Mesenchymal stem cell (in vitro differentiated cells and primary cell): ENCODE results near the gene COG8.

Experiments used
- DNase-seq: peaks from one replicate; pipeline ENCODE4 v3.0.0-alpha.2; 2013
- H2AFZ ChIP-seq: one replicate; pipeline ENCODE4 v1.6.1; 2013; ENCODE audit warnings: low read depth, mild to moderate bottlenecking, control low read depth, inconsistent platforms, low read length, moderate library complexity
- H2AK5ac ChIP-seq: 2 replicates; pipeline ENCODE4 v1.6.1; 2013; ENCODE audit warnings: low read length, moderate library complexity, mild to moderate bottlenecking, inconsistent platforms; ENCODE audit not compliant: severe bottlenecking
- H2BK120ac ChIP-seq: one replicate; pipeline ENCODE4 v1.6.1; 2013; ENCODE audit warnings: low read depth, mild to moderate bottlenecking, inconsistent platforms, low read length, moderate library complexity
- H2BK12ac ChIP-seq, 2 experiments: one replicate each; pipeline ENCODE4 v1.6.1; 2013; ENCODE audit warnings: inconsistent platforms in 2 of 2, low read length in 2 of 2, mild to moderate bottlenecking in 2 of 2, moderate library complexity in 2 of 2, control low read depth in 1 of 2
- H2BK15ac ChIP-seq: one replicate; pipeline ENCODE4 v1.6.1; 2013; ENCODE audit warnings: mild to moderate bottlenecking, low read depth, inconsistent platforms; ENCODE audit not compliant: poor library complexity, severe bottlenecking
- H2BK5ac ChIP-seq: 2 replicates; pipeline ENCODE4 v1.6.1; 2013; ENCODE audit warnings: low read depth, mild to moderate bottlenecking, low read length, control low read depth, inconsistent platforms; ENCODE audit not compliant: poor library complexity, severe bottlenecking
- H3K14ac ChIP-seq, 2 experiments: one replicate each; pipeline ENCODE4 v1.6.1; 2013; ENCODE audit warnings: inconsistent platforms in 2 of 2, low read length in 2 of 2, control low read depth in 1 of 2, mild to moderate bottlenecking in 1 of 2, moderate library complexity in 1 of 2
- H3K18ac ChIP-seq, 2 experiments: one replicate each; pipeline ENCODE4 v1.6.1; 2013; ENCODE audit warnings: inconsistent platforms in 2 of 2, low read length in 2 of 2, control low read depth in 1 of 2, low read depth in 1 of 2, mild to moderate bottlenecking in 1 of 2
- H3K23ac ChIP-seq, 2 experiments: one replicate each; pipeline ENCODE4 v1.6.1; 2013; ENCODE audit warnings: inconsistent platforms in 2 of 2, low read length in 2 of 2, mild to moderate bottlenecking in 2 of 2, moderate library complexity in 2 of 2, control low read depth in 1 of 2
- H3K27ac ChIP-seq: 2 replicates; pipeline ENCODE4 v1.5.1; 2013; ENCODE audit warnings: mild to moderate bottlenecking, moderate library complexity, low read length, control low read depth, inconsistent platforms; ENCODE audit not compliant: poor library complexity, severe bottlenecking
- H3K27me3 ChIP-seq, 2 experiments: 2 replicates each; pipeline versions ENCODE4 v1.6.1 to v1.7.0; 2013; ENCODE audit warnings: low read length in 2 of 2, mild to moderate bottlenecking in 2 of 2, moderate library complexity in 2 of 2, control low read depth in 1 of 2, inconsistent platforms in 1 of 2; ENCODE audit not compliant: control insufficient read depth in 1 of 2, insufficient read depth in 1 of 2
- H3K36me3 ChIP-seq, 2 experiments: 2 replicates each; pipeline versions ENCODE4 v1.6.1 to v1.7.0; 2013; ENCODE audit warnings: low read length in 2 of 2, control low read depth in 1 of 2, inconsistent platforms in 1 of 2, low read depth in 1 of 2, mild to moderate bottlenecking in 1 of 2; ENCODE audit not compliant: insufficient read depth in 2 of 2, control insufficient read depth in 1 of 2
- H3K4ac ChIP-seq, 2 experiments: one replicate each; pipeline ENCODE4 v1.6.1; 2013; ENCODE audit warnings: inconsistent platforms in 2 of 2, low read length in 2 of 2, mild to moderate bottlenecking in 2 of 2, moderate library complexity in 2 of 2, control low read depth in 1 of 2, low read depth in 1 of 2
- H3K4me1 ChIP-seq: 2 replicates; pipeline ENCODE4 v1.6.1; 2013; ENCODE audit warnings: low read depth, low read length, control low read depth; ENCODE audit not compliant: control insufficient read depth, insufficient read depth
- H3K4me2 ChIP-seq: 2 replicates; pipeline ENCODE4 v1.6.1; 2013; ENCODE audit warnings: low read length, mild to moderate bottlenecking, inconsistent platforms; ENCODE audit not compliant: poor library complexity, severe bottlenecking
- H3K4me3 ChIP-seq, 2 experiments: 2 replicates each; pipeline versions ENCODE4 v1.5.1 to v1.7.0; 2013; ENCODE audit warnings: low read length in 2 of 2, mild to moderate bottlenecking in 2 of 2, control low read depth in 1 of 2, low read depth in 1 of 2; ENCODE audit not compliant: insufficient read depth in 1 of 2
- H3K79me1 ChIP-seq: replicated peaks from 2 replicates; pipeline ENCODE4 v1.6.1; 2013; ENCODE audit warnings: mild to moderate bottlenecking, control low read depth, low read length, inconsistent platforms; ENCODE audit not compliant: poor library complexity, severe bottlenecking
- H3K9ac ChIP-seq: 2 replicates; pipeline ENCODE4 v1.7.0; 2013; ENCODE audit warnings: mild to moderate bottlenecking, low read length, moderate library complexity
- H3K9me3 ChIP-seq: 2 replicates; pipeline ENCODE4 v1.7.0; 2013; ENCODE audit warnings: mild to moderate bottlenecking, low read length; ENCODE audit not compliant: control insufficient read depth
- H4K8ac ChIP-seq: one replicate; pipeline ENCODE4 v1.6.1; 2013; ENCODE audit warnings: inconsistent platforms, mild to moderate bottlenecking, low read length, moderate library complexity
- H4K91ac ChIP-seq: one replicate; pipeline ENCODE4 v1.6.1; 2013; ENCODE audit warnings: mild to moderate bottlenecking, low read length, inconsistent platforms
- WGBS: methylation state at CpG from one replicate; pipeline ENCODE4 v1.1.7; 2013; ENCODE audit warnings: mixed read lengths; 5-methylcytosine and 5-hydroxymethylcytosine counted together

COG8 gene

GRCh38 chr16:69376393-69377059 is 37.2 kb upstream of the COG8 start:
- no peak overlapping the region for H3K14ac ChIP-seq
- H3K9me3 ChIP-seq, result no peaks in the 10 kb centered on the region
- no peak overlapping the region for H2AK5ac ChIP-seq
- WGBS, result 96% methylated on average over 9 of the region's 10 CpGs
- no peak overlapping the region for H4K8ac ChIP-seq
- H2BK15ac ChIP-seq, result no peak overlapping the region
- no peak overlapping the region for H4K91ac ChIP-seq
- H3K4me3 ChIP-seq, result no peak overlapping the region
- no peak overlapping the region for H3K9ac ChIP-seq
- H3K36me3 ChIP-seq, result peaks cover 17 to 76% of the 10 kb centered on the region in 2 experiments
- no peak overlapping the region for H3K18ac ChIP-seq
- H3K4me2 ChIP-seq, result no peak overlapping the region
- H3K27ac ChIP-seq, result no peak overlapping the region
- peaks cover 23% of the 10 kb centered on the region for H3K79me1 ChIP-seq
- no peak overlapping the region for H3K4ac ChIP-seq
- no peaks in the 10 kb centered on the region for H3K4me1 ChIP-seq
- DNase-seq, result no peak
- H3K23ac ChIP-seq, result no peak overlapping the region
- no peak overlapping the region for H2BK5ac ChIP-seq
- no peak overlapping the region for H2AFZ ChIP-seq
- H2BK12ac ChIP-seq, result no peak overlapping the region
- no peaks in the 10 kb centered on the region for H3K27me3 ChIP-seq
- no peak overlapping the region for H2BK120ac ChIP-seq

DNA sequence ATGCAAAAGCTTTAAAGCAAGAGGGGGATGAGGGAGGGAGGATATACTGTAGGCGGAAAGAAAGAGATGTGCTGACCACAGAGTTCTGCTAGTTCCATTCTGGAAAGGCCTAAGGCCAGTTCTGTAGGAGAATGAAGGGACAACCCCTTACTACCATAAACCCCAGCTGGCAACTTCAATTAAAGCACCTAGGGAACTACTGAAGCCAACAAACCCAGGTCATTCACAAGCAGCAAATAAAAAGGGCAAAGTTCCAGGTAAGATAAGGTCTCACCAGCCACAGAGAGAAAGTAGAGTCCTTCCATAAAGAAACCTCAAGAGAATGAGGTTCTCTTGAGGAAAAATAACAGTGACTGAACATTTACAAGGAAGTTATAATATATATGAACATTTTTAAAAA is 33.7 kb upstream of the COG8 start:
- Histone ChIP-seq H2BK12ac (no peak overlapping the region), H2BK120ac (no peak overlapping the region), H4K91ac (no peak overlapping the region), H3K4me2 (no peak overlapping the region), H2AK5ac (no peak overlapping the region), H2BK5ac (no peak overlapping the region), H2AFZ (no peak overlapping the region), H3K9me3 (no peaks in the 10 kb centered on the region), H3K36me3 (peaks cover 22 to 75% of the 10 kb centered on the region in 2 experiments), H3K79me1 (peaks cover 20% of the 10 kb centered on the region), H4K8ac (no peak overlapping the region), H3K4me3 (no peak overlapping the region), H3K23ac (no peak overlapping the region), H2BK15ac (no peak overlapping the region), H3K4ac (no peak overlapping the region), H3K18ac (no peak overlapping the region), H3K14ac (no peak overlapping the region), H3K27ac (no peak overlapping the region), H3K27me3 (no peaks in the 10 kb centered on the region), H3K4me1 (no peaks in the 10 kb centered on the region), H3K9ac (no peak overlapping the region)
- no CpG with 5 or more reads among the region's 1 CpG for WGBS
- DNase-seq, result no peak

GRCh38 chr16:69371564-69371963 is 32.2 kb upstream of the COG8 start:
- H3K4me2 ChIP-seq, result no peak overlapping the region
- H3K9me3 ChIP-seq, result no peaks in the 10 kb centered on the region
- no peak overlapping the region for H2AK5ac ChIP-seq
- H4K8ac ChIP-seq, result no peak overlapping the region
- H2BK15ac ChIP-seq, result no peak overlapping the region
- no peak overlapping the region for H4K91ac ChIP-seq
- H2BK120ac ChIP-seq, result no peak overlapping the region
- no peak overlapping the region for H3K4ac ChIP-seq
- DNase-seq, result no peak
- no peaks in the 10 kb centered on the region for H3K27me3 ChIP-seq
- H3K27ac ChIP-seq, result no peak overlapping the region
- H3K23ac ChIP-seq, result no peak overlapping the region
- H2BK12ac ChIP-seq, result no peak overlapping the region
- 100% methylated on average over 1 of the region's 2 CpGs for WGBS
- peaks cover 32 to 82% of the 10 kb centered on the region in 2 experiments for H3K36me3 ChIP-seq
- peaks cover 19% of the 10 kb centered on the region for H3K79me1 ChIP-seq
- no peak overlapping the region for H3K14ac ChIP-seq
- no peak overlapping the region for H2BK5ac ChIP-seq
- no peak overlapping the region for H3K9ac ChIP-seq
- no peak overlapping the region for H3K18ac ChIP-seq
- H3K4me1 ChIP-seq, result no peaks in the 10 kb centered on the region
- H3K4me3 ChIP-seq, result no peak overlapping the region
- no peak overlapping the region for H2AFZ ChIP-seq

DNA sequence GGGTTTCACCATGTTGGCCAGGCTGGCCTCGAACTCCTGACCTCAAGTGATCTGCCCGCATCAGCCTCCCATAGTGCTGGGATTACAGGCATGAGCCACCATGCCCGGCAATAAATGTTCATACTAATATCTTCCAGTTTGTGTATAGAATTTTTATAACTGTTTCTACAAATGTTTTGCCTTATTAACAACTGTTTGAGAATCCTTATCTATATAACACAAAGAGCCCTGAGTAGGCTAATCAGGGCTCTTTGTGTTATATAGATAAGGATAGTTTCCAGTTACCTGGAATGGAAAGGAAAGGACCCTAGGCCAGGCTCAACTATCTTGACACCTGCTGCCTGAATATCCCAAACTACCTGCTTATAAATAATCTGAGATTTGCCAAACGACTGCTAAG is 29.5 kb upstream of the COG8 start:
- Histone ChIP-seq H2BK12ac (no peak overlapping the region), H3K9ac (no peak overlapping the region), H3K27ac (no peak overlapping the region), H3K23ac (no peak overlapping the region), H2AFZ (no peak overlapping the region), H3K4me2 (no peak overlapping the region), H3K4me1 (no peaks in the 10 kb centered on the region), H3K27me3 (no peaks in the 10 kb centered on the region), H3K36me3 (peaks cover 52 to 88% of the 10 kb centered on the region in 2 experiments), H2AK5ac (no peak overlapping the region), H3K4ac (no peak overlapping the region), H2BK120ac (no peak overlapping the region), H3K9me3 (no peaks in the 10 kb centered on the region), H3K4me3 (no peak overlapping the region), H4K91ac (no peak overlapping the region), H2BK5ac (no peak overlapping the region), H3K14ac (no peak overlapping the region), H3K79me1 (peaks cover 26% of the 10 kb centered on the region), H2BK15ac (no peak overlapping the region), H3K18ac (no peak overlapping the region), H4K8ac (no peak overlapping the region)
- 87% methylated on average over 2 of the region's 4 CpGs for WGBS
- no peak for DNase-seq
